Panc1 (cell line): Measurements from ENCODE around the gene MPND. TPM values are rescaled to one million over a fixed set of nuclear protein-coding genes. Genes with fewer than 3 reads are reported as not detected.
A peak's percentile ranks its signal among the peaks of the same experiment; 100 is the strongest.

Experiments
- ATAC-seq: fragments of 200-7000 bp; cut with Tn5 transposase; 2 replicates; pipeline ENCODE4 v1.9.1; 2020; ENCODE audit warnings: mild to moderate bottlenecking, moderate library complexity
- BruUV-seq: library from RNA; stranded (reverse); fragments of 400-500 nt; replicated peaks from 2 replicates; lab custom pipeline; 2021; lab: Mats Ljungman, UMichigan
- CTCF ChIA-PET: fragments of 300-600 bp; sonication (Branson Sonifier 250); formaldehyde crosslinking; loops from one replicate; lab custom pipeline; 2022; ENCODE audit warnings: antibody characterized with exemption; lab: Charles Lee
- POLR2A ChIA-PET: fragments of 300-600 bp; sonication (Branson Sonifier 250); formaldehyde crosslinking; loops from one replicate; lab custom pipeline; 2022; ENCODE audit warnings: antibody characterized with exemption; lab: Charles Lee
- DNase-seq: peaks from one replicate; pipeline ENCODE4 v3.0.0-alpha.2; 2010; ENCODE audit warnings: low read depth, low spot score
- H3K27ac ChIP-seq: 2 replicates; pipeline ENCODE4 v1.5.1; 2011; ENCODE audit warnings: mild to moderate bottlenecking, low read length, inconsistent platforms
- H3K27me3 ChIP-seq: fragments of 200-500 bp; sonication (Bioruptor generic); 2 replicates; pipeline ENCODE4 v1.6.0; 2014; ENCODE audit warnings: low read length, inconsistent platforms; ENCODE audit not compliant: control insufficient read depth, insufficient read depth
- H3K36me3 ChIP-seq: fragments of 200-500 bp; sonication (Bioruptor generic); 2 replicates; pipeline ENCODE4 v1.5.1; 2014; ENCODE audit warnings: inconsistent platforms, mild to moderate bottlenecking, low read length, moderate library complexity; ENCODE audit not compliant: control insufficient read depth, insufficient read depth
- H3K4me1 ChIP-seq: 2 replicates; pipeline ENCODE4 v1.5.1; 2011; ENCODE audit warnings: inconsistent platforms, mild to moderate bottlenecking, low read length, moderate library complexity; ENCODE audit not compliant: control insufficient read depth, insufficient read depth
- H3K4me3 ChIP-seq, 2 experiments: 2 replicates each; pipeline ENCODE4 v1.5.1; 2011 to 2012; ENCODE audit warnings: low read depth in 2 of 2, low read length in 2 of 2, mild to moderate bottlenecking in 2 of 2, inconsistent platforms in 1 of 2, moderate library complexity in 1 of 2
- H3K9me3 ChIP-seq: fragments of 200-500 bp; sonication (Bioruptor generic); 2 replicates; pipeline ENCODE4 v1.5.1; 2014; ENCODE audit warnings: low read depth, mild to moderate bottlenecking, inconsistent platforms, low read length, moderate library complexity; ENCODE audit not compliant: control insufficient read depth, insufficient read depth
- CTCF ChIP-seq: fragments of 450-650 bp; IDR thresholded peaks from 2 replicates; pipeline ENCODE4 v1.5.1; 2017; ENCODE audit warnings: mild to moderate bottlenecking
- POLR2AphosphoS5 ChIP-seq: IDR thresholded peaks from 2 replicates; pipeline ENCODE4 v1.6.1; 2012; ENCODE audit warnings: mild to moderate bottlenecking, low read depth, low read length, moderate library complexity
- REST ChIP-seq, 2 experiments: IDR thresholded peaks; 2 replicates each; pipeline ENCODE4 v1.6.1; 2011 to 2012; ENCODE audit warnings: low read depth in 2 of 2, control low read depth in 1 of 2, low read length in 1 of 2, mild to moderate bottlenecking in 1 of 2, moderate library complexity in 1 of 2; ENCODE audit not compliant: insufficient read depth in 1 of 2
- SIN3A ChIP-seq: IDR thresholded peaks from 2 replicates; pipeline ENCODE4 v1.6.1; 2012; ENCODE audit warnings: low read depth, mild to moderate bottlenecking, low read length, moderate library complexity, borderline replicate concordance; ENCODE audit not compliant: insufficient read depth
- TCF7L2 ChIP-seq: IDR thresholded peaks from 2 replicates; pipeline ENCODE4 v1.6.1; 2011; ENCODE audit warnings: mild to moderate bottlenecking, low read depth, low read length, inconsistent platforms
- in situ Hi-C: cut with HindIII; loops from 2 replicates; pipeline ENCODE4 v1.10.0; 2016; ENCODE audit warnings: low sequenced_read_pairs, low pct_unique_long_range_greater_than_20kb
- intact Hi-C: fragments of 100-400 bp; cut with micrococcal nuclease; formaldehyde crosslinking; loops from one replicate; pipeline ENCODE4 v1.10.0; 2022; ENCODE audit not compliant: unreplicated experiment
- total RNA-seq: library from RNA; stranded (reverse); gene quantifications from one replicate; pipeline ENCODE4 v1.2.1, GENCODE V29; 2021; ENCODE audit not compliant: unreplicated experiment

MPND gene
- total RNA-seq, 1 experiment from 2014 or later = 22.9 TPM

GRCh38 chr19:4362831-4363545, 19.6 kb downstream of the MPND start:
- Histone ChIP-seq H3K9me3 (no peaks in the 10 kb centered on the region), H3K36me3 (no peaks in the 10 kb centered on the region), H3K4me3 (no peak overlapping the region), H3K27me3 (no peaks in the 10 kb centered on the region), H3K27ac (peak overlapping the region; percentile 17; the same call in 1 of the 2 replicates), H3K4me1 (peaks cover 26% of the 10 kb centered on the region)
- CTCF ChIA-PET = interaction anchor here (0.6 to 1.3 kb wide), 3 partner anchors 11 to 899 kb away, joined by 3 to 5 read pairs (median 3); no protein-coding TSS in a partner anchor
- TF ChIP-seq CTCF = peak; percentile 75
- no peak for TF ChIP-seq REST (IDR thresholded peaks at IDR 0.05; ENCODE audit: insufficient read depth in 1 of 2, low read depth in 2 of 2, low read length in 1 of 2)
- no TSS peak for BruUV-seq
- in situ Hi-C loops = no loop called here
- DNase-seq (no peak), ATAC-seq (peak; percentile 40)
- intact Hi-C loops = no loop called here
- POLR2A ChIA-PET = no interaction called here

GRCh38 chr19:4363571-4364304, 20.4 kb downstream of the MPND start:
- TF ChIP-seq TCF7L2 (no peak), POLR2AphosphoS5 (no peak), SIN3A (no peak), CTCF (no peak), REST (IDR thresholded peaks at IDR 0.05; ENCODE audit: insufficient read depth in 1 of 2, low read depth in 2 of 2, low read length in 1 of 2) (no peak)
- ChIA-PET POLR2A (no interaction called here), CTCF (interaction anchor here (0.6 kb wide), 2 partner anchors 11 to 900 kb away, joined by 3 to 5 read pairs; no protein-coding TSS in a partner anchor)
- Histone ChIP-seq H3K9me3 (no peaks in the 10 kb centered on the region), H3K27ac (peak overlapping the region; percentile 17; the same call in 1 of the 2 replicates), H3K4me3 (no peak overlapping the region), H3K4me1 (peaks cover 33% of the 10 kb centered on the region), H3K36me3 (no peaks in the 10 kb centered on the region), H3K27me3 (no peaks in the 10 kb centered on the region)
- DNase-seq (no peak), ATAC-seq (no peak; the same call in 1 of the 2 replicates)
- BruUV-seq = no TSS peak
- in situ Hi-C loops = no loop called here
- intact Hi-C loops = no loop called here
